Inflammatory macrophage treated with lipopolysaccharide for 1 hour (primary cell): ENCODE data around the gene PCBP3.

Source experiments
- DNase-seq, 2 donors: peaks; one replicate each; pipeline ENCODE4 v3.0.0-alpha.2; 2020 to 2022

Gene PCBP3

DNA sequence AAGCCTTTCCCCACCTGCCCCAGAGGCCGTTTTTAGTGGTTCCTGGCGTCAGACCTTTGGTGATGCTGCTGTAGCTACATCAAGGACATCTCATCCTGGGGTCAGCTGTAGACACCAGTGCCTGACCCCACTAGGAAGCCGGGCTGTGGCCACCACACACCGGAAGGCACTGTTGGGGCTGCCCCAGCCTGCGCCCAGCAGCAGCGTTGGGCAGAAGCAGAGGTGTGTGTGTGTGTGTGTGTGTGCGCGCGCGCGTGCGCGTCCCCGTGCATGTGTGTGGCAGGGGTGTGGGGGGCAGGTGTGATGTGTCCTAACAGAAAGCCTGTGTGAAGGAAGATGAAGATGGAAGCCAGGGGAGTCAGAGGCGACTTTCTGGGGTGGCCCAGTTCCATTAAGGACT is 276.1 kb downstream of the PCBP3 start:
- DNase-seq, result no peak

DNA sequence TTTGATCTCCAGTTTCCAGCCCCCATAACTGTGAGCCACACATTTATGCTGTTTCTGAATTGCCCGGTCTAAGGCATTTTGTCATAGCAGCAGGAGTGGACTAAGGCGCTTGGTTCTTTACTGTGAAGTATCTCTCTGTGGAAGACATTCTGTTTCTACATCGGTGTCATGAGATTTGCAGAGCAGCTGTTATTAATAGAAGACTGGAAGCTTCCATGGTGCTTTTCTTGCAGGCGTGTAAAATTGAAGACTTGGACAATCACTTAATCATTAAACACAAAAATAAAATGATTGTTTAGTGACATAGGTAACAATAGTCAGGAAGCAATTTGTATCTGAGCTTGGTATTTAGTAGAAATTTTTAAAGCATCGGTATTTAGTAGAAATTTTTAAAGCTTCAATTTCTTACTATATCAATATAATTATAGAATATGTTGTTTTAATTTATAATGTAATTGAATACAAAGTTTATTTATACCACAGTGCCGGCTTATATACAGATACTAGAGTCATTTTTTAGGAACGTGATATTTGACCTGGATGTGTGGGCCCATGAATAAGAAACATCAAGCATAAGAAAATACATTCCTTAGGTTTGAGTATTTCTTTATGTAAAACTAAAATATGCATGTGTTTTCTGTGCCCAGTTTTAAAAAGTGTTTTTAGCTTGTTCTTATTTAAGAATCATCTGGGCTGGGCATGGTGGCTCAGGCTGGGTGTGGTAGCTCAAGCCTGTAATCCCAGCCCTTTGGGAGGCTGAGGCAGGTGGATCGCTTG is 277.5 kb downstream of the PCBP3 start:
- DNase-seq, result no peak

DNA sequence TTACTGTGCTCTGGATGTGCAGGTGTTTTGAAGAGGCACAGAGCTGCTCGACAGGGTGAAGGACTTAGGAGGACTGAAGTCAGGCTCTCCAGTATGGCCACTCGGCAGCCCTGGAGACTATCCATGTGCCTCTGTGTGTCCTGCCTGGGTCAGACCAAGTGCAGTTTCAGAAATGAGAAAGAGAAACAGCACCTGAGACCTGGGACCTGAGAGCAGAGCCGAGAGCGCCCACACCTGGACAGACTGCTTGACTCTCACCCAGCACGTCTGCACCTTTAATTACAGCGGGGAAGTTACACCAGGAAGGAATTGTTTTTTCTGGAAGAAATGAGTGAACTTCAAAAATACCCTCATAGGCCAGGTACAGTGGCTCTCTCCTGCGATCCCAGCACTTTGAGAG is 278.4 kb downstream of the PCBP3 start:
- DNase-seq, result no peak

DNA sequence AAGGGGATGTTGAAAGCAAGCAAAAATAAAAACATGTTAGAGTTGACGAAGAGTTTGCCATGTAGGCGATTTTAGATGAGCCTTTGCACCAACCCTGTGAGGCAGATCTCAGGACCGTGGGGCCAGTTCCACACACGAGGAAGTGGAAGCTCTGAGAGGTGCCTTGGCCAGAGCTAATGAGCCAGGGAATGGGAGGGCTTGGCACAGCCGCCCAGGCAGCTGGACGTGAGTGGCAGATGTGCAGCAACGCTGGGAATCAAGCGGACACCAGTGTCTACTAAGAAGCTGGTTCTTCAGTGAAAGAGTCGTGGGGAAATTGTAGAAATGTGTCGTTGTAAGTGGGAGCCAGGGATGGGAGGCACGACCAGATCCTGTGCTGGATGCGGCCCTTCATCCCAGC is 279.1 kb downstream of the PCBP3 start:
- DNase-seq, result no peak

DNA sequence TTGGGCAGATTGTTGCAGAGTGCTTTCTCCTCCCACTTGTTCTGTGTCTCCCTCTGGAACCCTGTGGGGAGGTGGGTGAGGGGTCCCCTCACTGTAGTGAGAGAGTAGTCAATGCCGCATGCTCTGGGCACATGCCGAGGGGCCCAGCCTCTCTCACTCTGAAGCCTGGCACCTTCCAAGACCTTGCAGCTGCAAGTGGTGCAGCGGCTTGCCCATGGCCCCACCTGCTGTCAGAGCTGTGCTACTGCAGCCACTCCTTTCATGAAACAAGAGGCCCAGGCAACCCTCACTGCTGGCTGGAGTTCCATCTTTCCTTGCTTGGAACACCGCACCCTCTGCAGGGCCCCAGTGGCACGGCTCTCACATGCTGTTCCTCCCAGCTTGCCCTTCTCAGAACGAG is 279.6 kb downstream of the PCBP3 start:
- peak; percentile 4 to 43 for DNase-seq

DNA sequence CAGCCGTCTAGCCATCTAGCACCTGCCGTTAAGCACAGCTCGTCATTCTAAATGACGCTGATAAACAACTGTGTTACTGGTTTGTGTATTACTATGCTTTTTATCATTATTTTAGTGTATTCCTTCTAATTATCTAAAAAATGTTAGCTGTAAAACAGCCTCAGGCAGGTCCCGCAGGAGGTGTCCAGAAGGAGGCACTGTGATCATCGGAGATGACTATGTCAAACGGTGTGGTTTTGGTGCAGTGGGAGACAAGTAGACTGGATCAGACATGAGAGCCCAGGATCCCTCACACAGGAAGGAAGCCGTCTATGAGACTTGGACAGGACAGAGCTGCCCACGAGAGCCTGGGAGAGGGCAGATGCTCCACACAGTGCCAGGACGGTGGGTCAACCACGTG is 282.8 kb downstream of the PCBP3 start:
- DNase-seq, result no peak

DNA sequence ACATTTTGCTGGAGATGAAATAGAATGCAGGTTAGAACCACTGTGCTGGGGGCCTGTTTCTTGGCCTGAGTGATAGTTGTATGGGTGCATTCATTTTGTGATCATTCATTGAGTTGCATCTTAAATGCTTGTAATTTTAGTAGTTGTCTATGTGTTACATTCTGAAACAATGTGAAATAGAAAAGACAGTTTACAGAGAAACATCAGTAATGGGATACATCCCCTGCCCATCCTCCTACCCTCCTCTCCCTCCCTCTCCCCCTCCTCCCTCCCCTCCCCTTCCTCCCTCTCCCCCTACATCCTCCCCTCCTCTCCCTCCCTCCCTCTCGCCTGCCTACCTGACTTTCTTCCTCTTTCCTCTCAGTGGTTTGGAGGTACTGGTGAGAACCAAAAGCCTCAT is 283.5 kb downstream of the PCBP3 start:
- no peak for DNase-seq

DNA sequence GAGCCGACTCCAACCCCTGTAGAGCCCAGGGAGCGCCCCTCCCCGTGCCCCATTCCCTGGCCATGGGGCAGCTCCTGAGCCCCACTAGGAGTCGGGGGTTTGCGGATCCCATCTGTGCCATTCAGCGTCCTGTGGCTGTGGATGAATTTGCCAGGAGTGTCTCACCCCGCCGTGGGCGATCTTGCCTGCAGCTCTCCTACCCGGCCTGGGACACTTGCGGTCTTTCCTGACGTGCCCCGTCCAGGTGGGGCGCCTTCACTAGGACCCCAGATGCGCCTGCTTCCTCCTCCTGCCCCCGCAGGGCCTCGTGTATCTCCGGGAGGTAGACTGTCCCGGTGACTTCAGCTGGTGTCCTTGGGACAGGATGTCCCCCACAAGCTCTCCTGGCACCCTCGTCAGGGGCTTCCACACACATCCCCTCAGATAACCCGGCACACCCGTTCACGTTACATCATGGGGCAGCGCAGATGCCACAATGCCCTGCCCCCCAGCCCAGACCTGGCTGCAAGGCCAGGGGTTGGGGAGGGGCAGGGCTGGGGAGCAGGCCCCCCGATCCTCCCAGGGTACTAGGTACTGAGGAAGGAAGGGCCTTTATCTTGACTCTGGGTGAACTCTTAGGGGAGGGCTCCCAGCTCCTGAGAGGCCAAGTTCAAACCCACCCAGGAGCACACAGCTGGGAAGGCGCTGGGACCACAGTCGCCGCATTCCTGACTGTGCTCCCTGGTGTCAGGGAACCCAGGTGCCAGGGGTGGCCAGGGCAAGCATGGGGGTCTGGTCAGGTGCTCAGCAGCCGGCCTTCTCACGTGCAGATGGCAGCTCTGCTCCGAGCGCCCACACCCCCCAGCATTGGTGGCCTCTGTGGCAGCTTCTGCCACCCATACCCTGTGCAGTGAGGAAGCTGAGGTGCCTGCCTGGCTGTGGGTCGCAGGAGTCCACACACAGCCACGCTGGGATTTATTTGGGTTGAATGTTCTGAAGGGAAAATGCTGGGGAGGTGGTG is 284.6 kb downstream of the PCBP3 start:
- DNase-seq, result no peak

DNA sequence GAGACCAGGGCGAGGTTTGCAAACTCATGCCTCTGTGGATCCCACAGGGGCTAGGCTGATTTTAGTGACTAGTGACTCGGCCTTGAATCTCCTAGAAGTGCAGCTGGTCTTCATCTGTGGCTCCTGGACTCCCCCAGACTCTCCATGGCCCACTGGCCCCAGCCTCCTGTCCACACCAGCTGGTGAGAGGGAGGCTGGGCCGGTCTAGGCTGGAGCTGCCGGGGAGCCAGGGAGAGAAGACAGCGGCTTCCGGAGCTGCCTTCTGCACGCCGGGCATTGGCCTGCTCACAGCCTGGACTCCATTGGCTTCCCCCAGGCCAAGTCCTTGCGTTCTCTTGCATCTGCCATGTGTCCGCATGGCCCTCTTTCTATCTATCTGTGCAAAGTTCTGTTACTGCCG is 285.9 kb downstream of the PCBP3 start:
- DNase-seq, result no peak

DNA sequence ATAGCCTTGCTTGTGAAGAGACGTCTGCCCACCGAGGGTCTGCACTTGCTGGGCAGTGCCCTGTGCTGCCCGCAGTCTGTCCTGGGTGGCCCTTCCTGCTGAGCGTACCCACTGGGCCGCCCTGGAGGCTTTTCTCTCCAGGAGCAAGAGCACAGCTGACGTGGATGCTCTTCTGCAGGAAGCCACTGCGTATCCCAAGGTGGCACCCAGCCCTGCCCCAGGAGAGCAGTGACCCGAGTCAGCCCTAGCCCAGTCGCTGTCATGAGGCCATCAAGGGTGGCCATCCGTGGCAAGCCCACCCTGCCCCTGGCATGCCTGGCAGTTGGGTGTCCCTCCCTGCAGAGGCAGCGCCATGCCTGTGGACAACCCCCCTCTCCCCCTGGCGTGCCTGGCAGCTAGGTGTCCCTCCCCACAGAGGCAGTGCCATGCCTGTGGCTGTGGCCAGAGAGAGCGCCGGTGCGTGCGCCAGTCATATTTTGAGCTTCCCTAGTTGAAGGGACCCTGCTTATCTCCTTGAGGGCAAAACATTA is 286.8 kb downstream of the PCBP3 start:
- DNase-seq, result no peak

DNA sequence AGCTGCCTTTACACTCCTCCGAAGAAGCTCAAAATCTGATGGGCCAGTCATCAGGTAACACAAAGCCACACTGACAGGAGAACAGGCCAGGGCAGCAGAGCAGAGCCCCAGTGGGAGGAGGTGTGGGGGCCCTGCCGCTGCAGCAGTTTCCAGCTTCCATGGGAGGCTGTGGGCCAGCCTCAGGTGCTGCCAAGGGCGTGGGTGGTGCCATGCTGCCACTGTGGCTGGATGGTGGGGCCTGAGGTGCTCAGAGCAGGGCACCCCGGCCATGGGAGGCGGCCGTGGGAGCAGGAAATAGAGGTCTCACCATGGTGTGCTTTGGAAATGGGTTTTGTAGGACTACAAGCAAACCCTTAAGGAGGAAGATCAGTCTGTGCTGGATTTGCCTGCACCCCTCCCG is 287.3 kb downstream of the PCBP3 start:
- DNase-seq, result no peak

DNA sequence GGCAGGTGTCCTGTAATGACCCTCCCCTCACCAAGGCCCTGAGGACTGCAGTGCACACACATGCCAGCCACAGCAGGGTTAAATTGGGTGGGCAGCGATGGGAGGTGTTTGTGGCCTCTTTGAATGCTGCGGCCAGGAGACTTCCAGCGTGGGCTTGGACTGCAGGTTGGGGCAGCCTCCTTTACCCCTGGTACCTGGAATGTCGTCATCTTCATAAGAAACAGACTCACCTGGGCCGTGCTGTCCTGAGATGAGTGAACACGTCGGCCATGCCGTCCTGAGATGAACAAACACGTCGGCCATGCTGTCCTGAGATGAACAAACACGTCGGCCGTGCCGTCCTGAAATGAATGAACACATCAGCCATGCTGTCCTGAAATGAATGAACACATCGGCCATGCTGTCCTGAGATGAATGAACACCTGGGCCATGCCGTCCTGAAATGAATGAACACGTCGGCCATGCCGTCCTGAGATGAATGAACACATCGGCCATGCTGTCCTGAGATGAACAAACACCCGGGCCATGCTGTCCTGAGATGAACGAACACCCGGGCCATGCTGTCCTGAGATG is 288.0 kb downstream of the PCBP3 start:
- DNase-seq, result no peak

DNA sequence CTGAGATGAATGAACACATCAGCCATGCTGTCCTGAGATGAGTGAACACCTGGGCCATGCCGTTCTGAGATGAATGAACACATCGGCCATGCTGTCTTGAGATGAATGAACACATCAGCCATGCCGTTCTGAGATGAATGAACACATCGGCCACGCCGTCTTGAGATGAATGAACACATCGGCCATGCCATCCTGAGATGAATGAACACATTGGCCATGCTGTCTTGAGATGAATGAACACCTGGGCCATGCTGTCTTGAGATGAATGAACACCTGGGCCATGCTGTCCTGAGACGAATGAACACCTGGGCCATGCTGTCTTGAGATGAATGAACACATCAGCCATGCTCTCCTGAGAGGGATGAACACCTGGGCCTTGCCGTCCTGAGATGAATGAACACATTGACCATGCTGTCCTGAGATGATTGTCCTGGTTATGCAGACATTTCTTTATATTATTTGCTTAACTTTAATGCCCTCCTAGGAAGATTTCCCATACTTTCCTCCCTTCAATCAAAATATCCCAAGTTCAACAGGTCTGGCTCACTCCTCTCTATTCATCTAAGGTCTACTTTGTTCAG is 289.5 kb downstream of the PCBP3 start:
- DNase-seq, result no peak

DNA sequence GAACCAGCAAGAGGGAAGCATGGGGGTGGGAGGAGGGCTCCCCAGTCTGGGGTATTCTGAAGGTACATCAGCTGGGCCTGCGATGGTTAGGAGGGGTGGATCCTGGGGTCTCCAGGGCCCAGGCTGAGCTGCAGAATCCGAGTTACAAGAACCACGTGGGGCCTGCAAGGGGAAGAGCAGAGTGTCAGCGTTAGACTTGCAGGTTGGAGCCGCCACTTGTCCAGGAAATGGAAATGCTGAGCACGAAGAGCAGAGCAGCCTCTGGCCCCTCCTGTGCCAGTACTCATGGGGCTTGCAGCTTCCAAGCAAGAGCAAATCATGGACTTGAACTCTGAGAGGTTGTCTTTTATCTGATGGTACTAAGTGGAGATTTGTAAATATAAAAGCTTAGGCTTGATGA is 290.6 kb downstream of the PCBP3 start:
- no peak for DNase-seq

DNA sequence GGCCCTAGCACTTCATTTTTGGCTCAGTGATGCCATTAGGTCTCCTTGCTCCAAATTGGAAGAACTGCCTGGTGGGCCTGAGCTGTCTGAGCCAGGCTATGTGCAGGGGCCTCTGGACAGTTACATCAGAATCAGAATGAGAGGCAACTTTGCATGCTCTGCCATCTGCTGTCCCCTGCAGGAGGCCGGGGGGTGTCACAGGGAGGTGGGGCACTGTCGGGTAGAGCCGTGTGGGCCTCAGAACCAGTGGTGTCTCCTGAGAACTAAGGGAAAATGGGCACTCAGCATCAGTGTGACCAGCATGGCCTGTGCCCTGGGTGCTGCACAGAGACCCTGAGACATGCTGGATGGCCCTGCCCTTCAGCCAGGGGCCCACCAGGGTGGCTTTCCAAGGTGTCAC is 291.0 kb downstream of the PCBP3 start:
- no peak for DNase-seq

DNA sequence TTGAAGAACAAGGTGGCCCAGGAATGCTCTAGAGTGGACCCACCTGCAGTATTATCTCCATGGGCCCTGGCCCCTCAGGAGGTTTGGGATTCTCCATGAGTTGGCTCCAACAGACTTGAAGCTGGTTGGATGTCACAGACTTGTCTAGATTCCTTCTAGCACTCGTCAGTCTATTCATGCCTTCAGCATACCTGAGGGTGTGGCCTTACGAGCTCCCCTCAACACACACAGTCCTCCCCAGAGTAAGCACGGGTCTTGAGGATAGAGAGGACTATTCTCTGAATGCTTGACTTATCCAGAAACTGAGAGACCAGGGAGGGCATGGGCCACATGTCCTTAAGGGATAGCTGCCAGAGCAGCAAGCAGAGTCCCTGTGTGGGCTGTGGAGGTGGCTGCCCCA is 292.1 kb downstream of the PCBP3 start:
- DNase-seq, result no peak

DNA sequence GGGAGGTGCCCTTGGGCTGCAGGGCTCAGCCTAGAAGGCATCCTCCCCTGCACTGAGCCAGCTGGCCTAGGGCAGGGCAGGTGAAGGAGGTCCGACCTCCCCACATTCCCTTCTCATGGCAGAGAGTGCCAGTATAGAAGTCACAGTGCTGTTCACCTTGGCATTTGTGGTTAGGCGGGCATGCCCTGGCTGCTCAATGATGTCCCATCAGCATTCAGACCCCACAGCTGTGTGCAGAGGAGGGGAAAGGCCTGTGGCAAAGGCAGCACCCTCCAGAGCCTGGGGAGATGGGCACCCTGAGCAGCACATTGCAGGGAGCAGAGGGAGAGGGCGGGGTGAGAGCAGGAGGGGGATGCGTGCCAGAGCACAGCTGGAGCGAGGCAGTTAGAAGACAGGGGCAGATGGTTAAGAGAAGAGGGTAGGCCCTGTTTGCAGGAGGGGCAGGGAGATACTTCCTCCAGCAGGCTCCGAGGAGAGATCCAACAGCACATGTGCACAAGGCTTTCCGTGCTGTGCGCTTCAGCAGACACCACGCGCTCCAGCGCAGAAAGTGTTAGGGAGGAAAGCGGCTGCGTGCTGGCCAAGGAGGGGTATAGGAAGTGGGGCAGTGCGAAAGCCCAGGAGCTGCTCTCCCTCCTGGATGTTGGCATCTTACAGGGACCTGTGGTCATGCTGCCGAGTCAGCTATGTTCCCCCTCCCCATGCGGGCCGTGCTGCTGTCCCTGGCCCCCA is 294.4 kb downstream of the PCBP3 start:
- DNase-seq, result no peak

DNA sequence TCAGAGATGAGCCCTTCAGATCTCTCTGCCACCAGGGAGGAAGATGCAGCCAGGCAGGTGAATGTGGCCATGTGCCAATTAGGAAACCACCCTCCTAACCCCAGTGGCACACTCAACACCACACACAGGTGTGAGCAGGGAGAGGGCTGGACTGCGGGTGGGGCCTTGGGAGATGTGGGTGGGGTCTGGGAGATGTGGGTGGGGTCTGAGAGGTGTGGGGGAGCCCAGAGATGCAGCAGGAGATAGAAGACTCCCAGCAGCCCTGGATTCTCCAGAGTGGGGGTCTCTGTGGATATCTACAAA is 294.9 kb downstream of the PCBP3 start:
- DNase-seq, result no peak

DNA sequence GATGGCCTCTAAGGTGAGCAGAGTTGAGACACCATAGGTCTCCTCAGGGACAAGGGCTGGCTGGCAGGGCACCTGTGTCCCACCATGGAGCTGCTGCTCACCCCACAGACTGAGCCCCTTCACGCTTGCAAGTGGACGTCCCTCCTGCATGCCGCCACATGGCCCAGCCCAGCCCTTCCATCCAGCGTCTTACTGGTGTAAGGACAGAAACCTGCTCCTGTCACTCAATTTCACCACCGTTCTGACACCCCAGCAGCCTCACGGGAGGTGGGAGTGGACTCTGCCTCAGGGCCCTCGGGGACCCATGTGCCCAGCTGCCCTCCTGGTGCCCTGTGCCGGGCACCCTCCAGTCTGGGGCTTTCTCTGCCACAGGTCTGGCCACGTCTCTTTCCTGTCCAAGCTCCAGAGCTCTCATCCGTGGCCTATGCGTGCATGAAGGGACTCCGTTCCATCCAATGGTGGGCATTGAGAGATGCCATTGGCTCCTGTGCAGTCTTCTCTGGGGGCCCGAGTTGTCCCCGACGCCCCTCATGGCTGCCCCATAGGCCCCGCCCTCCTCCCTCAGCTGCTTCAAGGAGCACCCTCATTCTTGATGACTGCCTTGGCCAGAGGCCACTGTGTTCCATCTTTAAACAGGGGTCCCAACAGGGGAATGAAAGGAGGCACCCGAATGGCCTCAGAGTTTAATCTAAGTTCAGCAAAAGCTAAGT is 295.4 kb downstream of the PCBP3 start:
- DNase-seq, result no peak

DNA sequence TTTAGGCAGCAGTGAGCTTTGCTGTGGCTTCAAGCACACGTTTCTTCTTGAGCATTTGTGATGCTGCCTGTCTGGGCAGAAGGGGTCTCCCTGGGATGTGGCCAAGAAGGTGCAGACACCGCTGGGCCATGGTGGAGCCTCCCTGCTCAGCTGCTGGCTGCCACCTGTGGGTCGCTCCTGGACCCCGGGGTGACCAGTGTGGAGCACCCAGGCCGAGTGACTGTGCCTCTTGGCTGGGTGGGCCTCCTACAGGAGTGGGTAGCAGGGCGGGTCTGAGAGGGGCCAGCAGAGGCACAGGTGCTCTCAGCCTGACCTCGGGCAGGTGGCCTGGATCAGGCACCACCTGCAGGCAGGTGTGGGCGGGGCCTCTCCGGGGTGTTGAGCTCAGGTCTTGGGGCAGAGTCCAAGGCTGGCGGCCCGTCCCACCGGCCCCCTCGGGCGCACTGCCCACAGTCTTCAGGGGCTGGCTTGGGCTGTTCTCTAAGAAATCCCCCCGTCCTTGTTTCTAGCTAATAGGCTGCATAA is 296.1 kb downstream of the PCBP3 start:
- DNase-seq, result no peak

DNA sequence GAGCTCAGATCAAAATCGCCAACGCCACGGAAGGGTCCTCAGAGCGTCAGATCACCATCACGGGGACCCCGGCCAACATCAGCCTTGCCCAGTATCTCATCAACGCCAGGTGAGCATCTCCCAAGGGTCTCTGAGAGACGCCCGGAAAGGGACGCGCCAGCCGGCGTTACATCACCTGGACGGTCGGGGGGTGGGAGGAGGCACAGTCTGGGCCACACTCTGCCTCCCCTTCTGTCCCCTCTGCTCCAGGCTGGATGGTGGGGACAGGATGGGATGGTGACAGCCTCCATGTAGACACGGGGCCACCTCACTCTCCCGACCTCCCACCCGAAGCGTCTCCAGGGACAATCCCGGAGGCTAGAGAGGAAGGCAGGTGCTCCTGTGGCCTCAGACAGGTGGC is 296.6 kb downstream of the PCBP3 start:
- DNase-seq, result no peak
